Body of pancreas (tissue), 4 donors: ENCODE data around the gene NKX2-1.

Experiments
- POLR2A ChIP-seq, 3 donors: fragments of 450-650 bp; IDR thresholded peaks; one replicate each; pipeline ENCODE4 v1.6.1; 2016; ENCODE audit warnings: antibody characterized with exemption in 3 of 3, mild to moderate bottlenecking in 2 of 3
- TF ChIP-seq, protein P1 (sequence below), 7 experiments: fragments of 450-650 bp in 4 of 7; fragments of 200-600 bp in 3 of 7; sonication (generic) in 3 of 7; IDR thresholded peaks; one replicate each; pipeline ENCODE4 v1.5.1; 2016 to 2019; ENCODE audit warnings: antibody characterized with exemption in 7 of 7

DNA sequence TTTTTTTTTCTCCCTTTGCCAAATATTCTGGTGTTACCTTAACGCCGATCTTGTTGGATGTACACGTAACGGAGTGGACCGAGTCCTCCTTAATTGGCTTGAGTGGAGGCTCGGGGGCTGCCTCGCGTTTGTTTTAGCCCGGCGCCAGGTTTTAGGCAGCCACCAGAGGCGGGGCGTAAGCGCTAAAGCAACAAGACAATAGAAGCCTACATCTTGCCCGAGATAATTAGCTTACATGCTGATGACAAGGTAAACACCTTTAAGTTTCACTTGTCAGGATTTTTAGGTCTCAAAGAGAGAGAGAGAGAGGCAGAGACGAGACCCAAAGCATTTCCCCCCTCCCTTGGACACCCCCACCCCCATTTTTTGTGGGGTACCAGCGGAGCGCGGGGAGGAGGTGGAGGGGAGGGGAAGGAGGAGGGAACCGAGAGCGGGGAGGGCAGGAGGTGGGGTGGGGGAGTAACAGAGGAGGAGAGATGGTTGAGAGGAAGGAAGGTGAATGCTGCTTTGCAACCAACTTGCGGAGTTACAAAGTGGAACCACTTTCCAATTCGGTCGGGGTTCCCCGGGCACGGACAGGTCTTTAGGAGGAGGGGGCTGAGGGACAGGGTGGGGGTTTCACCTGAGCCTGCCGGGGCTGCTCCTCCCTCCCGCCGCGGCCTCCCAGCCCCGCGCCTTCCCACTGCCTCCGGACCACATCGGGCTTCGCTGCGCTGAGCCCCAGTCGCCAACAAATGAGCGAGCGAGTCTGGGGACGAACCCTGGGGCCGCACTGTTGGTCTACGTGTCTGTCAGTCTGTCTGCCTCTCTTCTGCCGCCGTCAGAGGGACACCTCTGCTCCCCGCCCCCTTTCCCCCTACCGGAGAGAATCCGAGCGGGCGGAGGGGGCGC lies at the start of gene NKX2-1:
- TF ChIP-seq, protein P1, sequence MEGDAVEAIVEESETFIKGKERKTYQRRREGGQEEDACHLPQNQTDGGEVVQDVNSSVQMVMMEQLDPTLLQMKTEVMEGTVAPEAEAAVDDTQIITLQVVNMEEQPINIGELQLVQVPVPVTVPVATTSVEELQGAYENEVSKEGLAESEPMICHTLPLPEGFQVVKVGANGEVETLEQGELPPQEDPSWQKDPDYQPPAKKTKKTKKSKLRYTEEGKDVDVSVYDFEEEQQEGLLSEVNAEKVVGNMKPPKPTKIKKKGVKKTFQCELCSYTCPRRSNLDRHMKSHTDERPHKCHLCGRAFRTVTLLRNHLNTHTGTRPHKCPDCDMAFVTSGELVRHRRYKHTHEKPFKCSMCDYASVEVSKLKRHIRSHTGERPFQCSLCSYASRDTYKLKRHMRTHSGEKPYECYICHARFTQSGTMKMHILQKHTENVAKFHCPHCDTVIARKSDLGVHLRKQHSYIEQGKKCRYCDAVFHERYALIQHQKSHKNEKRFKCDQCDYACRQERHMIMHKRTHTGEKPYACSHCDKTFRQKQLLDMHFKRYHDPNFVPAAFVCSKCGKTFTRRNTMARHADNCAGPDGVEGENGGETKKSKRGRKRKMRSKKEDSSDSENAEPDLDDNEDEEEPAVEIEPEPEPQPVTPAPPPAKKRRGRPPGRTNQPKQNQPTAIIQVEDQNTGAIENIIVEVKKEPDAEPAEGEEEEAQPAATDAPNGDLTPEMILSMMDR (IDR thresholded peaks at IDR 0.05) = no peak
- TF ChIP-seq POLR2A (IDR thresholded peaks at IDR 0.05) = no peak
